Activated CD8-positive, alpha-beta T cell treated with anti-CD3 and anti-CD28 coated beads for 36 hours (primary cell): Measurements from ENCODE around the gene IL32. TPM values are rescaled to one million over a fixed set of nuclear protein-coding genes. Genes with fewer than 3 reads are reported as not detected.

Experiments used
- ATAC-seq: fragments of 200-7000 bp; cut with Tn5 transposase; one replicate; pipeline ENCODE4 v1.10.0; 2021; ENCODE audit warnings: mild to moderate bottlenecking, moderate library complexity
- CTCF ChIA-PET: fragments of 350-600 bp; sonication (Branson Sonifier 250); formaldehyde crosslinking; loops from one replicate; lab custom pipeline; 2021; ENCODE audit warnings: antibody characterized with exemption; lab: Charles Lee
- POLR2A ChIA-PET: fragments of 350-600 bp; sonication (Branson Sonifier 250); formaldehyde crosslinking; loops from one replicate; lab custom pipeline; 2021; ENCODE audit warnings: antibody characterized with exemption; lab: Charles Lee
- DNase-seq: peaks from one replicate; pipeline ENCODE4 v3.0.0-alpha.2; 2020
- H3K27ac Mint-ChIP-seq: one replicate; pipeline ENCODE4 v1.8.0; 2021; ENCODE audit warnings: mild to moderate bottlenecking, mixed read lengths
- H3K27me3 Mint-ChIP-seq: one replicate; pipeline ENCODE4 v1.8.0; 2021; ENCODE audit warnings: mixed read lengths
- H3K36me3 Mint-ChIP-seq: one replicate; pipeline ENCODE4 v1.8.0; 2021; ENCODE audit warnings: low read depth, mixed read lengths
- H3K4me1 Mint-ChIP-seq: one replicate; pipeline ENCODE4 v1.8.0; 2021; ENCODE audit warnings: low read depth, mixed read lengths
- H3K4me3 Mint-ChIP-seq: one replicate; pipeline ENCODE4 v1.8.0; 2021; ENCODE audit warnings: mild to moderate bottlenecking, moderate library complexity, mixed read lengths
- H3K9me3 Mint-ChIP-seq: one replicate; pipeline ENCODE4 v1.8.0; 2021; ENCODE audit warnings: mixed read lengths
- CTCF ChIP-seq: fragments of 200-600 bp; IDR thresholded peaks from one replicate; pipeline ENCODE4 v1.8.0; 2022; ENCODE audit warnings: antibody characterized with exemption, mild to moderate bottlenecking
- intact Hi-C: fragments of 100-400 bp; cut with micrococcal nuclease; formaldehyde crosslinking; loops from one replicate; pipeline ENCODE4 v1.10.0; 2022
- total RNA-seq, 2 experiments: library from RNA; stranded (reverse); gene quantifications; one replicate each; pipeline ENCODE4 v1.2.3, GENCODE V29; 2021

Gene IL32
- total RNA-seq, 2 experiments from 2014 or later = 971 to 974 TPM

GRCh38 chr16:3101841-3102470 lies 36.5 kb downstream of the IL32 start:
- TF ChIP-seq CTCF = no peak
- peaks cover 25% of the 10 kb centered on the region for H3K4me1 Mint-ChIP-seq
- no peak for DNase-seq
- H3K27ac Mint-ChIP-seq = peak overlapping the region; percentile 84
- no peaks in the 10 kb centered on the region for H3K9me3 Mint-ChIP-seq
- intact Hi-C loops = no loop called here
- ATAC-seq = no peak
- H3K27me3 Mint-ChIP-seq = no peaks in the 10 kb centered on the region
- POLR2A ChIA-PET = interaction anchor here (0.7 to 1.8 kb wide), 7 partner anchors 9 to 49 kb away, joined by 3 to 5 read pairs (median 3); no protein-coding TSS in a partner anchor
- CTCF ChIA-PET = interaction anchor here (0.6 to 23.9 kb wide), 11 partner anchors 8 to 74 kb away, joined by 3 to 376 read pairs (median 3); partner anchors contain the start of gene ZNF213
- no peaks in the 10 kb centered on the region for H3K36me3 Mint-ChIP-seq
- H3K4me3 Mint-ChIP-seq = peak overlapping the region; percentile 68

- H3K4me1 Mint-ChIP-seq = peaks cover 13% of the 10 kb centered on the region
- peak overlapping the region; percentile 92 for H3K27ac Mint-ChIP-seq
Observed at GRCh38 chr16:3106205-3106928, 40.9 kb downstream of the IL32 start.

GRCh38 chr16:3112058-3112880 lies 46.8 kb downstream of the IL32 start, which contains the start of gene ZNF205:
Gene ZNF205, plus strand, starts transcription at chr16:3112586. Its CDS starts 845 bp downstream, at chr16:3113431.
- ATAC-seq (no peak), DNase-seq (no peak)
- peaks cover 8% of the 10 kb centered on the region for H3K27me3 Mint-ChIP-seq
- H3K4me3 Mint-ChIP-seq = no peak within 1 kb of the TSS
- intact Hi-C loops = no loop called here
- H3K9me3 Mint-ChIP-seq = no peaks in the 10 kb centered on the region
- H3K27ac Mint-ChIP-seq = no peak within 1 kb of the TSS
- no peak for TF ChIP-seq CTCF
- ChIA-PET POLR2A (interaction anchor here (0.6 to 2.3 kb wide), 2 partner anchors 15 to 931 kb away, joined by 3 to 6 read pairs; no protein-coding TSS in a partner anchor), CTCF (interaction anchor here (2.1 to 23.9 kb wide), 2 partner anchors 16 to 18 kb away, joined by 6 to 376 read pairs; partner anchors contain the start of gene ZNF213)
- H3K36me3 Mint-ChIP-seq = no peaks in the 10 kb centered on the region
- peaks cover 2% of the 10 kb centered on the region for H3K4me1 Mint-ChIP-seq

More at GRCh38 chr16:3106205-3106928, 40.9 kb downstream of the IL32 start:
- no peaks in the 10 kb centered on the region for H3K27me3 Mint-ChIP-seq
- no peaks in the 10 kb centered on the region for H3K9me3 Mint-ChIP-seq
- POLR2A ChIA-PET = interaction anchor here (0.9 to 1.2 kb wide), 3 partner anchors 11 to 29 kb away, joined by 3 to 5 read pairs (median 4); no protein-coding TSS in a partner anchor
- intact Hi-C loops = loop anchor here (5.0 kb wide), 1 partner anchor 51 kb away; no protein-coding TSS in a partner anchor
- H3K36me3 Mint-ChIP-seq = no peaks in the 10 kb centered on the region
- CTCF ChIA-PET = interaction anchor here (1.1 to 23.9 kb wide), 5 partner anchors 24 to 60 kb away, joined by 3 to 376 read pairs (median 4); partner anchors contain the start of gene ZNF213
- peak overlapping the region; percentile 79 for H3K4me3 Mint-ChIP-seq
- no peak for TF ChIP-seq CTCF
- ATAC-seq = peak; percentile 96
- DNase-seq = peak; percentile 96

- no peaks in the 10 kb centered on the region for H3K36me3 Mint-ChIP-seq
- H3K9me3 Mint-ChIP-seq = no peaks in the 10 kb centered on the region
- TF ChIP-seq CTCF = no peak
- DNase-seq (no peak), ATAC-seq (no peak)
- no peaks in the 10 kb centered on the region for H3K4me1 Mint-ChIP-seq
- no peak overlapping the region for H3K4me3 Mint-ChIP-seq
- ChIA-PET POLR2A (interaction anchor here (0.7 to 2.3 kb wide), 3 partner anchors 12 to 36 kb away, joined by 4 to 6 read pairs (median 4); no protein-coding TSS in a partner anchor), CTCF (interaction anchor here (0.9 to 23.9 kb wide), 3 partner anchors 17 to 54 kb away, joined by 3 to 376 read pairs (median 6); partner anchors contain the start of gene ZNF213)
- H3K27me3 Mint-ChIP-seq = peaks cover 8% of the 10 kb centered on the region
- intact Hi-C loops = no loop called here
- no peak overlapping the region for H3K27ac Mint-ChIP-seq
Observed at GRCh38 chr16:3112881-3113574, 47.6 kb downstream of the IL32 start.
